MM.1S (cell line): ENCODE measurements around the gene PLGLB1.
"Not testable (repeated sequence)": the region's sequence is repeated elsewhere in the genome, so short reads cannot be mapped to it uniquely, and the experiment has no call there.

ENCODE experiments used
- DNase-seq: peaks from one replicate; pipeline ENCODE4 v3.0.0-alpha.2; 2015
- H2AFZ ChIP-seq: fragments of 300-600 bp; sonication (generic); 2 replicates; pipeline ENCODE4 v1.6.0; 2016; ENCODE audit warnings: antibody characterized with exemption, low read length
- H3F3A ChIP-seq: fragments of 300-600 bp; sonication (generic); 2 replicates; pipeline ENCODE4 v1.6.1; 2016; ENCODE audit warnings: mild to moderate bottlenecking, antibody characterized with exemption, low read length, moderate library complexity, mixed read lengths; ENCODE audit not compliant: insufficient read depth
- H3K27ac ChIP-seq: fragments of 300-600 bp; sonication (generic); 2 replicates; pipeline ENCODE4 v1.5.1; 2016; ENCODE audit warnings: mild to moderate bottlenecking, low read length
- H3K27me3 ChIP-seq: fragments of 300-600 bp; sonication (generic); replicated peaks from 2 replicates; pipeline ENCODE4 v1.6.0; 2016; ENCODE audit warnings: low read length; ENCODE audit not compliant: insufficient read depth
- H3K36me3 ChIP-seq: fragments of 300-600 bp; sonication (generic); replicated peaks from 2 replicates; pipeline ENCODE4 v1.6.1; 2016; ENCODE audit warnings: mild to moderate bottlenecking, low read length, mixed read lengths; ENCODE audit not compliant: insufficient read depth
- H3K4me1 ChIP-seq: fragments of 300-600 bp; sonication (generic); 2 replicates; pipeline ENCODE4 v1.6.1; 2016; ENCODE audit warnings: low read length, mixed read lengths
- H3K4me2 ChIP-seq: fragments of 300-600 bp; sonication (generic); 2 replicates; pipeline ENCODE4 v1.6.0; 2016; ENCODE audit warnings: low read depth, low read length
- H3K4me3 ChIP-seq: fragments of 300-600 bp; sonication (generic); 2 replicates; pipeline ENCODE4 v1.5.1; 2016; ENCODE audit warnings: low read length, mixed read lengths
- H3K79me2 ChIP-seq: fragments of 300-600 bp; sonication (generic); 2 replicates; pipeline ENCODE4 v1.6.1; 2016; ENCODE audit warnings: mixed run types, low read length, mixed read lengths
- H3K9ac ChIP-seq: fragments of 300-600 bp; sonication (generic); 2 replicates; pipeline ENCODE4 v1.6.1; 2016; ENCODE audit warnings: low read length, mixed read lengths
- H3K9me2 ChIP-seq: fragments of 300-600 bp; sonication (generic); replicated peaks from 2 replicates; pipeline ENCODE4 v1.6.1; 2016; ENCODE audit warnings: mild to moderate bottlenecking, low read length, mixed read lengths; ENCODE audit not compliant: insufficient read depth
- H3K9me3 ChIP-seq: fragments of 300-600 bp; sonication (generic); replicated peaks from 2 replicates; pipeline ENCODE4 v1.6.1; 2016; ENCODE audit warnings: mild to moderate bottlenecking, low read length, mixed read lengths; ENCODE audit not compliant: insufficient read depth
- H4K20me1 ChIP-seq: fragments of 300-600 bp; sonication (generic); 2 replicates; pipeline ENCODE4 v1.6.1; 2016; ENCODE audit warnings: mild to moderate bottlenecking, low read length, moderate library complexity, mixed read lengths; ENCODE audit not compliant: insufficient read depth

PLGLB1 gene

DNA sequence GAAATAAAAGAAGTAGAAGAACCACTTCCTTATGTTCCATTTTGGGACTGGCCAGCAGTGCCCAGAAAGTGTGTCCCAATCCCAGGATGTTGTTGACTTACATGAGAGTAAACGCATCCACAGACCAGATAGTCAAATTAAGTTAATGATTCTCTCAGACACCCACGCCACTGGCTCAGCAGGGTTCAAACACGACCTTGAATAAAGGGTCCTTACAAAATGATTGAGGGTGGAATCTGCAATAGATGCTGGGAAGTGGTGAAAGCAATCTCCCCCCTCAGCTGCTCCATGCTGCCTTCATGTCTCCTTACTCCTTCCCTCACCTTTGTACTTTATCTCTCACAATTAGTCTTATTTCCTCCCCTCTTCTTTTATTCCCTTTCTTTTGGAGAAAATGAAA, at the start of gene PLGLB1:
Gene PLGLB1, minus strand, starts transcription at position 101 of the 400 bp plus-strand sequence. Its CDS starts 61 bp downstream, at position 40.
- not testable (repeated sequence) for H2AFZ ChIP-seq, H4K20me1 ChIP-seq, H3K79me2 ChIP-seq, DNase-seq, H3K9me3 ChIP-seq, H3K27ac ChIP-seq, H3K4me1 ChIP-seq, H3K36me3 ChIP-seq, H3K9ac ChIP-seq, H3K4me3 ChIP-seq, H3K4me2 ChIP-seq, H3K27me3 ChIP-seq, H3K9me2 ChIP-seq, H3F3A ChIP-seq

DNA sequence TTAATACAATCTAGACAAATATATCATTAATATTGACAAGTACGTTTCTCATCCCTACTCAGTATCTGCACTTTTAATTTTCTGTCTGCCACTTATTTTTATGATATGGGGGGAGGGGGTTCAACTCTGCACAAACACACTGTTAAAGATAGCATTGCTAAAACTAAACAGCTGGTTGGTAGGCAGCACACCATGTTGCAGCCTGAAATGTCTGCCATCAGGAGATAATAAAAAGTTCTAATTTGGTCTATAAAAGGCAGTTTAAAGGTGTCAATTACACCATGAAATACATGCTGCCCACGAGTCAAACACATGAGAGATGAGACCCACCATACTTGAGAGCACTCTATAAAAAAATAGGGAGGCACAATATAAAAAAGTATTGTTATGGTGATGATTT, 42.7 kb upstream of the PLGLB1 start:
- not testable (repeated sequence) for H3K4me1 ChIP-seq, DNase-seq, H4K20me1 ChIP-seq, H3K9me2 ChIP-seq, H3K9ac ChIP-seq, H3K27ac ChIP-seq, H3K4me2 ChIP-seq, H3F3A ChIP-seq, H3K4me3 ChIP-seq, H3K27me3 ChIP-seq, H2AFZ ChIP-seq, H3K36me3 ChIP-seq, H3K9me3 ChIP-seq
- H3K79me2 ChIP-seq = peaks cover 12% of the 10 kb centered on the region

DNA sequence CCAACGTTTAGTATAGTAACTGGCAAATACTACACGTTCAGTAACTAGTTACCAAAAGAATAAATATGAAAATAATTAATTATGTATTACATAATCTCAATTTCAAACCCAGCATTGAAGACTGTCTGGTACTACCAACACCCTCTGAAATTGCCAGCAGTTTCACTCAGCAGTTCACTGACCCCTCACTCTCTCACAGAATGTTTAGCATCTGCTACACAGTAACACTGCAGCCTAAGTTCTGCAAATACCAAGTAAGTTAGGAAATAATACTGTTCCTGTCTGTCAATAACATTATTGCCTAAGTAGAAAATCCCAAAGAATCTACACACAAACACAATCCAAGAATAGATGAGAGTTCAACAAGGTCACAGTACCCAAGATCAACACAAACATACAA, 41.8 kb upstream of the PLGLB1 start:
- not testable (repeated sequence) for H3K27ac ChIP-seq, H3K4me1 ChIP-seq, H3K27me3 ChIP-seq, H3K9me3 ChIP-seq, H3K9ac ChIP-seq, H3K4me2 ChIP-seq, H3K36me3 ChIP-seq, H3K4me3 ChIP-seq, H3F3A ChIP-seq, DNase-seq, H4K20me1 ChIP-seq, H2AFZ ChIP-seq, H3K9me2 ChIP-seq
- peaks cover 10% of the 10 kb centered on the region for H3K79me2 ChIP-seq

DNA sequence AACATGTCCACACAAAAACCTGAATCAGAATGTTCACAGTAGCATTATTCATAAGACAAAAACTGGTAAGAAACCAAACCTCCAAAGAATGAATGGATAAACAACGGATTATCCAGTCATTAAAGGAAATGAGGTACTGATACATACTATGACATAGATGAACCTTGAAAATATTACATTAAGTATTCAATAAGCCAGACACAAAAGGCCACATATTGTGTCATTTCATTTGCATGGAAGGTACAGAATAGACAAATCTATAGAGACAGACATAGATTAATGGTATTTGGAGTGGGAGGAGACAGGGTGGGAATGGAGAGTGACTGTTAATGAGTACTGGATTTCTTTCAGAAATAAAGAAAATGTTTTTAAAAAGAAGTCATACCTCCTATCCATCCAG, 39.9 kb upstream of the PLGLB1 start:
- H3K27ac ChIP-seq, H4K20me1 ChIP-seq, DNase-seq, H3K9me3 ChIP-seq, H3K4me3 ChIP-seq, H3K27me3 ChIP-seq, H3F3A ChIP-seq, H3K9ac ChIP-seq, H3K4me1 ChIP-seq, H2AFZ ChIP-seq, H3K79me2 ChIP-seq, H3K4me2 ChIP-seq, H3K9me2 ChIP-seq, H3K36me3 ChIP-seq: not testable (repeated sequence)

DNA sequence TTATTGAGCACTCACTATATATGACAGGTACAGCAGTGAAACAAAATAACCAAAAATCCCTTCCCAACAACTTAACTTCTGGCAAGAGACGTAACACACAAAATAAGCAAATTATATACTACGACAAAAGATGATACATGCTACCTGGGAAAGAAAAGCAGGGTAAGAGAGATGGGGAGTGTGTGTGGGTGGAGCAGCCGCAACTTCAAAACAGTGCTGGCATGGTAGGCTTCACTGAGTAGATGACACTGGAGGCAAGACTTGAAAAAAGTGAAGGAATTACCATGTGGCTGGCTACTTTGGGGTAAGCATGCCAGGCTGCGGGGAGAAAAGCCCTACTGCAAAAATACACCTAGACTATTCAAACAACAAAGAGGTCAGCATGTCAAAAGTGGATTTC, 36.0 kb upstream of the PLGLB1 start:
- not testable (repeated sequence) for H3K4me2 ChIP-seq, H3K27ac ChIP-seq, H3K4me3 ChIP-seq, DNase-seq, H3K9me2 ChIP-seq, H3K9me3 ChIP-seq, H3K9ac ChIP-seq, H3F3A ChIP-seq, H2AFZ ChIP-seq, H3K4me1 ChIP-seq, H3K27me3 ChIP-seq, H3K79me2 ChIP-seq, H3K36me3 ChIP-seq, H4K20me1 ChIP-seq

DNA sequence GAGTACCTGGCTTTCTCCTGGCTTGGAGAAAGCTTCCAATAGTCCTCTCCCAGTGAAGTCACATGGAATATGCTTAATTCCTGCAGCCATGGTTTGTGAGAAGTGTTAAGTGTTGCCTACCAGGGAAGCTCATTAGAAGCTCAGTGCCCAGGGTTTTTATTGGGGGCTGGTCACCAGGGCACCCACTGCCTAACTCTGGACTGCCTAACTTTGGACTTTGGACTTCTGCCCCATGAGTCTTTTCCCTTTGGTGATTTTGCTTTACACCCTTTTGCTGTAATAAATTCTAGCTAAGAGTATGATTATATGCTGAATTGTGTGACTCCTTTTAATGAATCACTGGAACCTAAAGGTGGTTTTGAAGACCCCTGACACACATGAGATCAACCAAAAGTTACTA, 35.2 kb upstream of the PLGLB1 start:
- not testable (repeated sequence) for H2AFZ ChIP-seq, H3K4me1 ChIP-seq

DNA sequence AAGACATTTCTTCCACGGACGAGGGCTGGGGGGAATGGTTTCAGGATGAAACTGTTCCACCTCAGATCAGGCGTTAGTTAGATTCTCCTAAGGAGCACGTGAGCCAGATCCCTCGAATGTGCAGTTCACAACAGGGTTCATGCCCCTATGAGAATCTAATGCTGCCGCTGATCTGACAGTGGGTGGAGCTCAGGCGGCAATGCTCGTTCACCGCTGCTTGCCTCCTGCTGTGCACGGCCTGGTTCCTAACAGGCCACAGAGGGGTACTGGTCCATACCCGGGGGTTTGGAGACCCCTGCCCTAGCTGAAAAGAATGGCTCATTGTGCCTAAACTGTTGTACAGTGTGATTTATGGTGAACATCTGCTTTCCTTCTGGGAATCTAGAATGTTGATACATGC, 34.8 kb upstream of the PLGLB1 start:
- H3K4me3 ChIP-seq, H3K27me3 ChIP-seq, H3K9ac ChIP-seq, H3F3A ChIP-seq, H3K79me2 ChIP-seq, H3K36me3 ChIP-seq, H3K4me1 ChIP-seq, H3K9me2 ChIP-seq, H3K27ac ChIP-seq, H3K9me3 ChIP-seq, H4K20me1 ChIP-seq, H3K4me2 ChIP-seq, H2AFZ ChIP-seq, DNase-seq: not testable (repeated sequence)

More for the DNA sequence above, 35.2 kb upstream of the PLGLB1 start:
- H3K9ac ChIP-seq, H3K9me2 ChIP-seq, H3K27me3 ChIP-seq, H3K36me3 ChIP-seq, H3K4me3 ChIP-seq, H3F3A ChIP-seq, H3K27ac ChIP-seq, H3K9me3 ChIP-seq, H3K4me2 ChIP-seq, H4K20me1 ChIP-seq, DNase-seq, H3K79me2 ChIP-seq: not testable (repeated sequence)

DNA sequence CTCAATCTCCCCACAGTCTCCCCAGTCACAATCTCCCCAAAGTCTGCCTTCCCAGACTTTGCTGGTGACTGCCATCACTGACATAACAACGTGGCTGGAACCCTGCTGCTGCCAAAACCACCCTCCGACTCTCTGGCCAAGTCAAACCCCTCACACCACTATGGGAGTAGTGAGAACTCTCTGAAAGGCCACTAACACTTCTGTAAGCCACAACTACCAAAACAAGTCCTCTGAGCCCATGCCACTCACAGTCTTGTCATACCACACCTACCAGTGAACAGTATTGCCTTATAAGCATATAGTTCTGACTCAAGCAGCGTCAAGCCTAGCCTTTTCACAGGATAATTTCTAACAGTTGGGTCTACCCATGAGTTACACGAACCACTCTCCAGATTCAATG, 32.7 kb upstream of the PLGLB1 start:
- H3K36me3 ChIP-seq, H3K9ac ChIP-seq, H3K79me2 ChIP-seq, H3K27me3 ChIP-seq, DNase-seq, H3K4me3 ChIP-seq, H3K4me1 ChIP-seq, H3K9me3 ChIP-seq, H2AFZ ChIP-seq, H3K9me2 ChIP-seq, H3K4me2 ChIP-seq, H3F3A ChIP-seq, H4K20me1 ChIP-seq, H3K27ac ChIP-seq: not testable (repeated sequence)
